ENCODE measurements around the gene CD2.

The CD2 gene

GRCh38 chr1:116808848-116809508, 54.7 kb downstream of the CD2 start:
- peak overlapping the region; percentile 76 for H3K27ac ChIP-seq (ENCODE audit: insufficient read depth, low read length, poor library complexity, severe bottlenecking)
- H3K27me3 ChIP-seq (replicated peaks; ENCODE audit: control insufficient read depth, insufficient read depth, low read length, poor library complexity, severe bottlenecking) = no peaks in the 10 kb centered on the region
- H3K9me3 ChIP-seq (ENCODE audit: control insufficient read depth, low read length) = peaks cover 4% of the 10 kb centered on the region
- peaks cover 32% of the 10 kb centered on the region for H3K4me1 ChIP-seq (ENCODE audit: control insufficient read depth, insufficient read depth, low read length, poor library complexity, severe bottlenecking)
- H3K36me3 ChIP-seq (ENCODE audit: control insufficient read depth, insufficient read depth, low read length) = no peaks in the 10 kb centered on the region
- peak overlapping the region; percentile 20 for H3K4me3 ChIP-seq (ENCODE audit: insufficient read depth, low read depth, low read length, poor library complexity, severe bottlenecking)
- DNase-seq = peak in 1 of 3 donors; percentile 15

- no peaks in the 10 kb centered on the region for H3K36me3 ChIP-seq (ENCODE audit: control insufficient read depth, insufficient read depth, low read length)
- peaks cover 4% of the 10 kb centered on the region for H3K9me3 ChIP-seq (ENCODE audit: control insufficient read depth, low read length)
- no peak for DNase-seq
- no peaks in the 10 kb centered on the region for H3K27me3 ChIP-seq (replicated peaks; ENCODE audit: control insufficient read depth, insufficient read depth, low read length, poor library complexity, severe bottlenecking)
- H3K4me3 ChIP-seq (ENCODE audit: insufficient read depth, low read depth, low read length, poor library complexity, severe bottlenecking) = no peak overlapping the region
- H3K4me1 ChIP-seq (ENCODE audit: control insufficient read depth, insufficient read depth, low read length, poor library complexity, severe bottlenecking) = peaks cover 34% of the 10 kb centered on the region
- H3K27ac ChIP-seq (ENCODE audit: insufficient read depth, low read length, poor library complexity, severe bottlenecking) = no peak overlapping the region
These were observed 57.1 kb downstream of the CD2 start for GRCh38 chr1:116811321-116811720.

- Histone ChIP-seq H3K4me3 (ENCODE audit: insufficient read depth, low read depth, low read length, poor library complexity, severe bottlenecking) (no peak overlapping the region), H3K36me3 (ENCODE audit: control insufficient read depth, insufficient read depth, low read length) (no peaks in the 10 kb centered on the region), H3K27ac (ENCODE audit: insufficient read depth, low read length, poor library complexity, severe bottlenecking) (no peak overlapping the region), H3K4me1 (ENCODE audit: control insufficient read depth, insufficient read depth, low read length, poor library complexity, severe bottlenecking) (peaks cover 16% of the 10 kb centered on the region), H3K27me3 (replicated peaks; ENCODE audit: control insufficient read depth, insufficient read depth, low read length, poor library complexity, severe bottlenecking) (no peaks in the 10 kb centered on the region), H3K9me3 (ENCODE audit: control insufficient read depth, low read length) (peaks cover 4% of the 10 kb centered on the region)
- DNase-seq = no peak
These were observed 60.9 kb downstream of the CD2 start for GRCh38 chr1:116814926-116815723.

- Histone ChIP-seq H3K9me3 (ENCODE audit: control insufficient read depth, low read length) (peaks cover 2% of the 10 kb centered on the region), H3K36me3 (ENCODE audit: control insufficient read depth, insufficient read depth, low read length) (no peaks in the 10 kb centered on the region), H3K27ac (ENCODE audit: insufficient read depth, low read length, poor library complexity, severe bottlenecking) (peak overlapping the region; percentile 48), H3K4me3 (ENCODE audit: insufficient read depth, low read depth, low read length, poor library complexity, severe bottlenecking) (no peak overlapping the region), H3K4me1 (ENCODE audit: control insufficient read depth, insufficient read depth, low read length, poor library complexity, severe bottlenecking) (peaks cover 11% of the 10 kb centered on the region), H3K27me3 (replicated peaks; ENCODE audit: control insufficient read depth, insufficient read depth, low read length, poor library complexity, severe bottlenecking) (no peaks in the 10 kb centered on the region)
- peak; percentile 57 to 68 (median 58) for DNase-seq
These were observed 63.4 kb downstream of the CD2 start for GRCh38 chr1:116817582-116818064.

All from effector memory CD4-positive, alpha-beta T cell (primary cell).